GM18507 (cell line): ENCODE measurements around the gene XKR7.
"Not testable (repeated sequence)": the region's sequence is repeated elsewhere in the genome, so short reads cannot be mapped to it uniquely, and the experiment has no call there.

Experiments used
- DNase-seq: peaks from one replicate; pipeline ENCODE4 v3.0.0; 2011; ENCODE audit warnings: low read depth; ENCODE audit not compliant: insufficient read length; ENCODE audit errors: extremely low spot score
- FAIRE-seq: peaks from 2 replicates; lab custom pipeline; 2011; peaks lifted over from hg19 to GRCh38; lab: Jason Lieb, UNC

XKR7 gene

DNA sequence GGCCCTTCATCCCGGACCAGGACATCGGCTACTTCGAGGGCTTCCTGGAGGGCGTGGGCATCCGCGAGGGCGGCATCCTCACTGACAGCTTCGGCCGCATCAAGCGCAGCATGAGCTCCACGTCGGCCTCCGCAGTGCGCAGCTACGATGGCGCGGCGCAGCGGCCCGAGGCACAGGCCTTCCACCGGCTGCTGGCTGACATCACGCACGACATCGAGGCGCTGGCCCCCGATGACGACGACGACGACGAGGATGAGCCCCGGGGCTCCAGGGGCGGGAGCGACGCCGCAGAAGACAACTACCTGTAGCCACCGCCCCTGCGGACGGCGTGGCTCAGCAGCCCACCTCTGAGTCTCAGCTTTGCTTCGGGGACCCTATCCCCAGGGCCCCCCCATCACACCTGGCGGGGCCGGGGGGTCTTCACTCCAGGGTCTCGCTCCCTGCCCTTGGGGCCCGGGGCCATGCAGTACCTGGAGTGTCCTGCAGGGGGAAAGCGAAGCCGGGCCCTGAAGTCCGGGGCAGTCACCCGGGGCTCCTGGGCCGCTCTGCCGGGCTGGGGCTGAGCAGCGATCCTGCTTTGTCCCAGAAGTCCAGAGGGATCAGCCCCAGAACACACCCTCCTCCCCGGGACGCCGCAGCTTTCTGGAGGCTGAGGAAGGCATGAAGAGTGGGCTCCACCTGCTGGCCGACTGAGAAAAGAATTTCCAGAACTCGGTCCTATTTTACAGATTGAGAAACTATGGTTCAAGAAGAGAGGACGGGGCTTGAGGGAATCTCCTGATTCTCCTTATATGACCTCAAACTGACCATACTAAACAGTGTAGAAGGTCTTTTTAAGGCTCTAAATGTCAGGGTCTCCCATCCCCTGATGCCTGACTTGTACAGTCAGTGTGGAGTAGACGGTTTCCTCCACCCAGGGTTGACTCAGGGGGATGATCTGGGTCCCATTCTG, 63.3 kb downstream of the XKR7 start:
- DNase-seq = no peak
- no peak for FAIRE-seq

DNA sequence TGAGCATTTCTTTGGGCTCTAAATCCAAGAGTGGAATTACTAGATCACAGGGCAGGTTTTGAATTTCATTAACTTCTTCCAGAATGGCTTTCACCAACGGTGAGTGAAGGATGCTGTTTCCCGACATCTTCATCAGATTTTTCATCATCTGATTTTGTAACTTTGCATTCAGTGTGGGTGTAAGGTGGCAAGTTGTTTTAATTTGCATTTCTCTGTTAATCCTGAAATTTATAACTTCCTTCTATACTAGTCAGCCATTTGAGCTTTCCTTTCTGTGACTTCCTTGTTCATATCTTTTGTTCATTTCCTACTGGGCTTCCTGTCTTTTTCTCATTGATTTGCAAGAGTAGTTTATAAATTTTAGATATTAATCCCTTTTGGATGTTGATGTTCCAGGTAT, 65.4 kb downstream of the XKR7 start:
- no peak for DNase-seq
- FAIRE-seq = no peak

DNA sequence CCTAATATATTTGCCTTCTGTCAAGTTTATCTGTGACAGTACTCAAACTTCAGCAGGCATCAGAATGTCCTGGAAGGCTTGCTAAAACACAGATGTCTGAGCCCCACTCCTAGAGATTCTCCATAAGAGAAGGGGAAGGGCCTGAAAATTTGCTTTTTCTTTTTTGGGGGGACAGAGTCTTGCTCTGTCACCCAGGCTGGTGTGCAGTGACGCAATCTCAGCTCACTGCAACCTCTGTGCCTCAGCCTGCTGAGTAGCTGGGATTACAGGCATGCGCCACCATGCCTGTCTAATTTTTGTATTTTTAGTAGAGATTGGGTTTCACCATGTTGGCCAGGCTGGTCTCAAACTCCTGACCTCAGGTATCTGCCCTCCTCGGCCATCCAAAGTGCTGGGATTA, 65.8 kb downstream of the XKR7 start:
- not testable (repeated sequence) for FAIRE-seq, DNase-seq

DNA sequence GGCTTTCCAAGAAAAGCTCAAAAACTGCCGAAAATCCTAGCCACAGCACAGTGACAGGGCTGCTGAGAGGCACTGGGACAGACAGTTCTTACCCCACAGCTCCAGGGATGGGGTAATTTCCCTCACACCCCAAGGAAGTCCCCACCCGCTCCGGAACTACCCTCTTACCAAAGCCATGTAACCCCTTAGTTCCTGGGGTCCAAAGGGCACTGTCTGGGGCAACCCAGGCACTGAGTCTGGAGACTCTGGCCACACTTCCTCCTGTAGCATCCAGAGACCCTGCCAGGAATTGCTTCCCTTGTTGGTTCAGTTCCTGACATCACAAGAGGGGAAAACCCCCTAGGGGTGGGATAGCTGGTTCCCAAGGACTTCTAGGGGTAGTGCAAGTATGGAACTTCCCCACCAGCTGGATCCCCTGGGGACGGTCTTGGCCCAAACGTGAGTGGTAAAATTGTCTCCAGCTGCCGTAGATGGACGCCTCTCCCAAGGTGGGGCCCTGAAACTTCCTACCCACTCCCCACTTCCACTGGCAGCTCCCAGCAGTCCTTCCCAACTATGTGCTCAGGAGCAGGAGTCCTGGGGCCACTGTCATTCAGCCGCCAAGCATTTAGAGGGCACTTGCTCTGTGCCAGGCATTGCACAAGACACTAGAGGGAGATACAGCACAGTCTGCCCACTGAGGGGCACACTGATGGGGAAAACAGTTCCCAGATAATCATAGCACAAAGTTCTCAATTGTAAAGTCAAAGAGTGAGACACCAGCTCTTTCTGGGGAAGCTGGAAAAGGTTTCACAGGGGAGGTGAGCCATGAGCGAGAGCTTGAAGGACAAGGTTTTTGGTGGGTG, 66.9 kb downstream of the XKR7 start:
- FAIRE-seq (no peak), DNase-seq (no peak)

DNA sequence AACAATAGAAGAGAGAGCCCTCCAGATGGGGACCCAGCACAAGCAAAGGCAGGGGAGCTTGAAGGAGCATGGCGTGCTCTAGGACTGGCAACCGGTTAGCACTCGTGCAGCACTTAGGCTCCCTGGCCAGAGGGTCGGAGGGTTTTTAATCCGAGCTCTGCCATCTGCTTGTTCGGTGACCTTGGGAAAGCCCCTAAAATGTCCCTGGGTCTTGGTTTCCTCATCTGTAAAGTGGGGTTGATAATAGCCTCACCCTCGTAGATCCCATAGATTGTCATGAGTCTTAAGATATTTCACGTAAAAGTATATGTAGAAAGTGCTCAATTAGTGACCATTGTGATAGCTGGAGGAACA, 67.5 kb downstream of the XKR7 start:
- FAIRE-seq = no peak
- no peak for DNase-seq

DNA sequence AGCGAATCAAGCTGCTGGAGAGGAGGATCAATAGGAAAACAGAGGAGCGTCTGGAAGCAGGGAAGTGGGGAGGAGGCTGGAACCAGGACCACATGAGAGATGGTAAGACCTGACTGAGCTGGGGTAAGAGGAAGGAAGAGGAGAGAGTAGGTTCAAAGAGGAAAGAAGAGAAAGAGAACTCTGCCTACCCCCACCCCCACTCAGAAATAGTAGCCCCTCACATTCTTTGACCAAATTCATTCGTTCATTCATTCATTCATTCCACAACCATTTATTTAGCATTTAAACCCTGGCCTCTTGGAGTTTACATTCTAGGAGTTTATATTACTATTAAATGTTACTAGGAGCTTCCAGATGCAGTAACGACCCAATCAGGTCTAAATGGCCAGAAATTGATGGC, 68.3 kb downstream of the XKR7 start:
- DNase-seq (no peak), FAIRE-seq (no peak)

DNA sequence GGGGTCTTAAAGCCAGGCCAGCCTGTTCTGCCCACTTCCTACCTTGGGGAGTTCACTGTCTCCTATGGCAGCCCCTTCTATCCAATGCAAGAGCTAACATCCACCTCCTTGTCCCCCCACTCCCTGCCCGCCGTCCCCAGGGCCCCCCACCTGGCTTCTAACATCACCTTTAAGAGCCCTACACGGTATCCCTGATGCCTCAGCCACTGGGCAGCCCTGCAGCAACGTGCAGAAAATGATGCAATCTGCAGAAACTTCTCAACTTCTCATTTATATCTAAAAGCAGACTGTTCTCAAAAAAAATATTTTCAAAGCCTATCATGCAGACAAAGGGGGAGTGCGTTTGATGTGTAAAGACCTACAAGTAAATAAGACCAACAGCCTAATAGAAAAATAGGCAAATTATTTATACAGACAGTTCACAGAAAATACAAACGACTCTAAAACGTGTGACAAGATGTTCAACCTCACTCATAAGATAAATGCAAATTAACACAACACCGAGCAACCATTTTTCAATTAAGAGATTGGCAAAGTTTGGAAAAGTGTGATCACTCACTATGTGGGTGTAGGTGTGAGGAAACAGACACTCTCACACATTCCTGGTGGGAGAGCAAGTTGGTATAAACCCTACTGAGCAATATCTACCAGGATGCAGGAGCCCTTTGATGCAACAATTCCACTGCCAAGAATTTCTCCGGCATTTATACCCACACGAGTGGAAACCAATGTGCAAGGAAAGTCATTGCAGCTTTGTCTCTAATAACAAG, 69.0 kb downstream of the XKR7 start:
- no peak for FAIRE-seq

GRCh38 chr20:32037929-32038328, 70.0 kb downstream of the XKR7 start:
- no peak for FAIRE-seq

More for the DNA sequence above, 69.0 kb downstream of the XKR7 start:
- DNase-seq = no peak

DNA sequence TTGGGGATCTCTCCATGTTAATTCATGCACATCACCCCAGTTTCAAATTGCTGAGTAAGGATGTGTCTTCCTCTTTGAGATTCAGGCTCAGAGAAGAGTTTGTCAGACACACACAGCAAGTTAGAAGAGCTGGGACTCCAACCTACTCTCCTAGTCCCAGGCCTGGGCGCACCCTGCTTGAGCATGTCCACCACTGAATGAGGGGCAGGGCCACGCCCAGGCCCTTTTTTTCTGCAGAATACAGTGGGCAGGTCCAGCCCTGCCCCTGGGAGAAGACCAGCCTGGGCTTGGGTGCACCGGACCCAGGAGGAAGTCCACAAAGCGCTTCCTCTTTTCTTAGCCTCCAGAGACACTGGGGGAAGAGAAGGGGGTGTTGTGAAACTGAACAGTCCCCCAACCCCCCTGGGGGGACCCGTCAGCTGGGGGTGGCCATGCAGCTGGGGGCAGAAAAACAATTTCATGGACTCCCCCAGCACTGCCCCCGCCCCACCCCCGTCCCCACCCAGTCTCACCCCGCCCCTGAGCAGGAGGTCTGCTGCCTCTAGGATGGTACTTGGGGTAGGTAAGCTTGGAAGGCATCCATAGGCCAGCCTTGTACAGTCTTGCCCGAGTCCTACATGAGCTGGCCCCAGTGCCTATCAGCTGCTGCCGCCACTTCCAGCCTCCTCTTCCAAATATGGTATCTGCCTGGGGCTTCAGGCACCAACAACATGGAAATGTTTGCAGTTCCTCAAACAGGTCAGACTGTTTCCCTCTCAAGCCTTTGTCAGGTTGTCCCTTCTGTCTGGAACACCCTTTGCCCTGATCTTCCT, 72.4 kb downstream of the XKR7 start:
- no peak for DNase-seq

More at GRCh38 chr20:32037929-32038328, 70.0 kb downstream of the XKR7 start:
- no peak for DNase-seq

GRCh38 chr20:32045999-32046398, 78.0 kb downstream of the XKR7 start:
- DNase-seq = no peak
- FAIRE-seq = no peak

More for the DNA sequence above, 72.4 kb downstream of the XKR7 start:
- FAIRE-seq = peak; percentile 68

- FAIRE-seq = no peak
- DNase-seq = no peak
Observed at GRCh38 chr20:32050324-32050841, 82.4 kb downstream of the XKR7 start.

- no peak for DNase-seq
Observed at GRCh38 chr20:32050851-32051556, 83.1 kb downstream of the XKR7 start.

DNA sequence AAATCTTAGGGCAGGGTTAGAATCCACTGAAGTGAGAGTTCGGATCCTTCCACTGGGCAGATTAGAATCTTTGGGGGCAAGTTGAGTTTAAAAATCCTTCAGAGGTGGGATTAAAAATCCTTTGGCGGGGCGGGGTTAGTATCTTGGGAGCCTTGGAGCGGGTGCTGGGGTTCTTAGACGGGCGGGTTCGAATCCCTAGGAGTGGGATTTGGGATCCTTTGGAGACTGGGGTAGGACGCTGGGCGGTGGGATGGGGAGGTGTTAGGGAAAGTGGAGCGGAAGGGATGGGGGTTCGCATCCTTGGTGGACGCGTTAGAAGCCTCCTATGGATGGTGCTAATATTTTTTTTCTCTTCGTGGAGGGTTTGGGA, 83.8 kb downstream of the XKR7 start:
- no peak for DNase-seq
- no peak for FAIRE-seq

More at GRCh38 chr20:32050851-32051556, 83.1 kb downstream of the XKR7 start:
- FAIRE-seq = no peak

GRCh38 chr20:32052090-32052777, 84.3 kb downstream of the XKR7 start, which contains the start of gene HCK:
Gene HCK (plus strand): TSS chr20:32052242.
- DNase-seq (no peak), FAIRE-seq (peak; percentile 9)

DNA sequence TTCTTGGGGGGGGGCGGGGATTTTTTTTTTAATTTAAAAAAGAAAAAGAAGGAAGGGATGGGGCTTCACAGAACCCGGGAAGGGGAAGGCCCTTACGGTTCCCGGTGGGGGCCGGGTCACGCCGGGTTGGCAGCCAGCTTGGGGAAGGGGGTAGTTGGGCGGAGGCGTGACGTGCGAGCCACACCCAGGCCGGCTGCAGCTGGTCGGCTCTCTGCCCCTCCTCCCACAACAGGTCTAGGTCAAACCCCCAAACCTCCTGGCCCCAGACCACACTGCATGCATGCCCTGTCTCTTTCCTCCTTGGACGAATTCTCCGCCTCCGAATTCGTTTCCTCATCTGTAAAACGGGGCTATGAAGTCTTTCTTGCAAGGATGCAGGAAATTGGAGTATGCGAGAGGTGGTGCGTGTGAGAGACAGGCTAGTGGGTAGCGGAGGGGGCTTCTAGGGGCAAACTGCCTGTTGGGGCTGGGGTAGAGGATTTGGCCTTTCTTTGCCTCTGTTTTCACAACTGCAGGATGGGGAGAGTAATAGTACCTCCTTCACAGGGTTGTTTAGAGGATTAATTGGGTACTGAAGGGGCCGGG, 84.9 kb downstream of the XKR7 start:
- no peak for DNase-seq

More for the DNA sequence above, 84.9 kb downstream of the XKR7 start:
- FAIRE-seq = no peak
